ENCODE measurements around the gene TPSG1.
"Not testable (repeated sequence)": the region's sequence is repeated elsewhere in the genome, so short reads cannot be mapped to it uniquely, and the experiment has no call there.

The TPSG1 gene

GRCh38 chr16:1193825-1194581 is 31.1 kb downstream of the TPSG1 start:
- TF ChIP-seq CTCF (conservative IDR thresholded peaks at IDR 0.05) (no peak), ZFX (IDR thresholded peaks at IDR 0.05) (no peak)
- H3K27ac ChIP-seq, result no peak overlapping the region

GRCh38 chr16:1193143-1193824 is 31.8 kb downstream of the TPSG1 start:
- no peak for TF ChIP-seq CTCF (conservative IDR thresholded peaks at IDR 0.05)
- no peak for TF ChIP-seq ZFX (IDR thresholded peaks at IDR 0.05)
- no peak overlapping the region for H3K27ac ChIP-seq

GRCh38 chr16:1192384-1193073 is 32.5 kb downstream of the TPSG1 start:
- H3K27ac ChIP-seq, result no peak overlapping the region

GRCh38 chr16:1190789-1191188 is 34.3 kb downstream of the TPSG1 start:
- H3K27ac ChIP-seq, result not testable (repeated sequence)

More at GRCh38 chr16:1192384-1193073, 32.5 kb downstream of the TPSG1 start:
- TF ChIP-seq CTCF (conservative IDR thresholded peaks at IDR 0.05) (no peak), ZFX (IDR thresholded peaks at IDR 0.05) (no peak)

GRCh38 chr16:1189455-1189854 is 35.6 kb downstream of the TPSG1 start:
- TF ChIP-seq ZFX (IDR thresholded peaks at IDR 0.05) (no peak), CTCF (conservative IDR thresholded peaks at IDR 0.05) (no peak)
- no peak overlapping the region for H3K27ac ChIP-seq

GRCh38 chr16:1188432-1189189 is 36.5 kb downstream of the TPSG1 start:
- H3K27ac ChIP-seq, result no peak overlapping the region
- TF ChIP-seq CTCF (conservative IDR thresholded peaks at IDR 0.05) (no peak), ZFX (IDR thresholded peaks at IDR 0.05) (no peak)

GRCh38 chr16:1185460-1186207 is 39.4 kb downstream of the TPSG1 start:
- not testable (repeated sequence) for H3K27ac ChIP-seq
